Left ventricle myocardium superior (tissue), 1 donor: Measurements from ENCODE around the gene PSTPIP1. TPM values are rescaled to one million over a fixed set of nuclear protein-coding genes. Genes with fewer than 3 reads are reported as not detected.

ENCODE experiments used
- ATAC-seq: fragments of 200-7000 bp; cut with Tn5 transposase; one replicate; pipeline ENCODE4 v1.9.1; 2020; ENCODE audit warnings: mild to moderate bottlenecking, moderate library complexity
- DNase-seq: peaks from one replicate; pipeline ENCODE4 v3.0.0-alpha.2; 2020
- intact Hi-C: fragments of 100-400 bp; cut with micrococcal nuclease; formaldehyde crosslinking; loops from one replicate; pipeline ENCODE4 v1.11.0; 2022
- total RNA-seq: library from RNA; stranded (reverse); fragmentation: NEBNext Ultra II Directional; extraction: Animal tissue kit (Norgen Biotek cat#: 25700); gene quantifications from one replicate; pipeline ENCODE4 v1.2.1, GENCODE V29; 2021
- donor health status: DM: no; HTN: yes; CAD: no; lungs with severe emphysema.

Gene PSTPIP1
- total RNA-seq, 1 donor from 2014 or later, result 2.4 TPM

- ATAC-seq, result no peak
- intact Hi-C loops, result no loop called here
Observed at GRCh38 chr15:76976572-76977270, 18.2 kb upstream of the PSTPIP1 start.

GRCh38 chr15:76978522-76979330 is 16.2 kb upstream of the PSTPIP1 start:
- no peak for ATAC-seq
- DNase-seq, result no peak
- intact Hi-C loops, result no loop called here

More at GRCh38 chr15:76976572-76977270, 18.2 kb upstream of the PSTPIP1 start:
- DNase-seq, result no peak

- no peak for DNase-seq
- no peak for ATAC-seq
- intact Hi-C loops, result no loop called here
Observed at GRCh38 chr15:76979331-76979925, 15.5 kb upstream of the PSTPIP1 start.

- ATAC-seq, result no peak
- DNase-seq, result no peak
Observed at GRCh38 chr15:76979996-76980520, 14.9 kb upstream of the PSTPIP1 start.

GRCh38 chr15:76982356-76982755 is 12.6 kb upstream of the PSTPIP1 start:
- intact Hi-C loops, result no loop called here
- ATAC-seq, result no peak
- no peak for DNase-seq

More at GRCh38 chr15:76979996-76980520, 14.9 kb upstream of the PSTPIP1 start:
- intact Hi-C loops, result no loop called here

- ATAC-seq (no peak), DNase-seq (no peak)
- intact Hi-C loops, result no loop called here
Observed at GRCh38 chr15:76982756-76983155, 12.2 kb upstream of the PSTPIP1 start.

GRCh38 chr15:76983590-76984375 is 11.1 kb upstream of the PSTPIP1 start:
- ATAC-seq (peak; percentile 50), DNase-seq (no peak)
- intact Hi-C loops, result no loop called here

- DNase-seq (no peak), ATAC-seq (no peak)
- intact Hi-C loops, result no loop called here
Observed at GRCh38 chr15:76986743-76987142, 8.2 kb upstream of the PSTPIP1 start.

GRCh38 chr15:76987276-76987675 is 7.7 kb upstream of the PSTPIP1 start:
- ATAC-seq, result no peak
- intact Hi-C loops, result no loop called here
- DNase-seq, result no peak

- peak; percentile 88 for ATAC-seq
- DNase-seq, result peak; percentile 79
- intact Hi-C loops, result no loop called here
Observed at GRCh38 chr15:76987896-76988860, 6.7 kb upstream of the PSTPIP1 start.

- peak; percentile 61 for ATAC-seq
- intact Hi-C loops, result no loop called here
- no peak for DNase-seq
Observed at GRCh38 chr15:76988867-76989780, 5.8 kb upstream of the PSTPIP1 start.

- no peak for ATAC-seq
- intact Hi-C loops, result no loop called here
- no peak for DNase-seq
Observed at GRCh38 chr15:76991048-76991447, 3.9 kb upstream of the PSTPIP1 start.

GRCh38 chr15:76991741-76992645 is 2.9 kb upstream of the PSTPIP1 start:
- intact Hi-C loops, result no loop called here
- DNase-seq (no peak), ATAC-seq (no peak)

- ATAC-seq (no peak), DNase-seq (no peak)
- intact Hi-C loops, result no loop called here
Observed at GRCh38 chr15:76993114-76993725, 1.7 kb upstream of the PSTPIP1 start.

- ATAC-seq (peak; percentile 38), DNase-seq (peak; percentile 69)
- intact Hi-C loops, result no loop called here
Observed at GRCh38 chr15:76994001-76994400, 925 bp upstream of the PSTPIP1 start.

GRCh38 chr15:76994496-76994895 is 430 bp upstream of the PSTPIP1 start:
- no peak for ATAC-seq

More at GRCh38 chr15:76994496-76994895, 430 bp upstream of the PSTPIP1 start:
- intact Hi-C loops, result no loop called here
- DNase-seq, result no peak
